Measurements from ENCODE around the gene PSORS1C2. TPM values are rescaled to one million over a fixed set of nuclear protein-coding genes. Genes with fewer than 3 reads are reported as not detected.

The PSORS1C2 gene
- total and polyA plus RNA-seq, 2 donors (not counting 3 experiments of a cell fraction or from before 2014, with no cell fraction given) = not detected

GRCh38 chr6:31090973-31091364 lies 47.9 kb downstream of the PSORS1C2 start:
- dilution Hi-C loops (cut with MboI; ENCODE audit: extremely low pct_ligation_motif_present, low sequenced_read_pairs) (no loop called here), intact Hi-C loops (cut with micrococcal nuclease) (no loop called here)
- H4K20me1 ChIP-seq (replicated peaks; ENCODE audit: control insufficient read depth, extremely low read depth, insufficient read depth, low read length) = no peaks in the 10 kb centered on the region
- H3K4me2 ChIP-seq (ENCODE audit: insufficient read depth, low read length) = no peak overlapping the region
- CTCF ChIA-PET = interaction anchor here (0.9 to 6.3 kb wide), 3 partner anchors 11 to 36 kb away, joined by 3 to 45 read pairs (median 24); partner anchors contain the start of gene PSORS1C1
- H3K4me1 ChIP-seq (ENCODE audit: control insufficient read depth, extremely low read depth, insufficient read depth, low read length) = peaks cover 39% of the 10 kb centered on the region
- TF ChIP-seq MYC (IDR thresholded peaks at IDR 0.05; ENCODE audit: low read depth, low read length) = no peak
- no peak for TF ChIP-seq POLR2AphosphoS5 (IDR thresholded peaks at IDR 0.05; ENCODE audit: insufficient read depth, low read depth, low read length)
- TF ChIP-seq MAX (IDR thresholded peaks at IDR 0.05; ENCODE audit: insufficient read depth, insufficient read length) = no peak
- no peak for TF ChIP-seq JUN (IDR thresholded peaks at IDR 0.05; ENCODE audit: borderline replicate concordance, insufficient read depth, insufficient read length, low read depth)
- no peak for TF ChIP-seq CTCF (IDR thresholded peaks at IDR 0.05; ENCODE audit: extremely low read depth in 1 of 2, insufficient read depth in 1 of 2, low read depth in 1 of 2, low read length in 2 of 2)
- no peak for TF ChIP-seq EZH2 (IDR thresholded peaks at IDR 0.05; ENCODE audit: borderline replicate concordance, low read depth, low read length, severe bottlenecking)
- TF ChIP-seq POLR2A (IDR thresholded peaks at IDR 0.05; ENCODE audit: low read depth, low read length) = no peak
- TF ChIP-seq FOS (IDR thresholded peaks at IDR 0.05; ENCODE audit: borderline replicate concordance, insufficient read depth, low read length) = no peak
- TF ChIP-seq GATA2 (IDR thresholded peaks at IDR 0.05; ENCODE audit: insufficient read depth, insufficient read length, low read depth, low read length) = no peak
- POLR2A ChIA-PET = no interaction called here
- H3K27me3 ChIP-seq (ENCODE audit: control insufficient read depth in 2 of 2, insufficient read depth in 2 of 2, low read length in 2 of 2) = no peaks in the 10 kb centered on the region
- H3K79me2 ChIP-seq (ENCODE audit: control insufficient read depth, insufficient read depth, low read length) = no peaks in the 10 kb centered on the region
- H3K27ac ChIP-seq (ENCODE audit: insufficient read depth, low read depth, low read length) = no peak overlapping the region
- no peaks in the 10 kb centered on the region for H3K9me1 ChIP-seq (replicated peaks; ENCODE audit: control insufficient read depth, extremely low read depth, insufficient read depth, low read length)
- DNase-seq (ENCODE audit: low read depth, low spot score) (no peak), FAIRE-seq (no peak)
- H2AFZ ChIP-seq (ENCODE audit: low read depth, low read length) = no peak overlapping the region
- H3K36me3 ChIP-seq (ENCODE audit: control insufficient read depth in 2 of 2, extremely low read depth in 1 of 2, insufficient read depth in 2 of 2, low read length in 2 of 2) = no peaks in the 10 kb centered on the region
- no peak overlapping the region for H3K4me3 ChIP-seq (replicated peaks in 1 of 3; ENCODE audit: insufficient read depth in 1 of 3, low read depth in 1 of 3, low read length in 3 of 3)
- no TSS peak for BruUV-seq (replicated peaks)
- no peaks in the 10 kb centered on the region for H3K9me3 ChIP-seq (replicated peaks; ENCODE audit: control insufficient read depth, insufficient read depth, low read length)
- H3K9ac ChIP-seq (replicated peaks; ENCODE audit: extremely low read depth, insufficient read depth, low read length) = no peak overlapping the region
